Pulmonary artery endothelial cell (primary cell): ENCODE data around the gene C2orf68. TPM values are rescaled to one million over a fixed set of nuclear protein-coding genes. Genes with fewer than 3 reads are reported as not detected.
"Not testable (repeated sequence)": the region's sequence is repeated elsewhere in the genome, so short reads cannot be mapped to it uniquely, and the experiment has no call there.

Experiments used
- DNase-seq: peaks from one replicate; pipeline ENCODE4 v3.0.0-alpha.2; 2011; ENCODE audit warnings: low read depth, low spot score
- total RNA-seq: library from RNA; depleted of rRNA; stranded (reverse); fragments of >200 nt; gene quantifications from 2 replicates; pipeline ENCODE4 v1.2.3, GENCODE V29; 2014

Gene C2orf68
- 20.6 and 21.2 TPM in 2 replicates for total RNA-seq

DNA sequence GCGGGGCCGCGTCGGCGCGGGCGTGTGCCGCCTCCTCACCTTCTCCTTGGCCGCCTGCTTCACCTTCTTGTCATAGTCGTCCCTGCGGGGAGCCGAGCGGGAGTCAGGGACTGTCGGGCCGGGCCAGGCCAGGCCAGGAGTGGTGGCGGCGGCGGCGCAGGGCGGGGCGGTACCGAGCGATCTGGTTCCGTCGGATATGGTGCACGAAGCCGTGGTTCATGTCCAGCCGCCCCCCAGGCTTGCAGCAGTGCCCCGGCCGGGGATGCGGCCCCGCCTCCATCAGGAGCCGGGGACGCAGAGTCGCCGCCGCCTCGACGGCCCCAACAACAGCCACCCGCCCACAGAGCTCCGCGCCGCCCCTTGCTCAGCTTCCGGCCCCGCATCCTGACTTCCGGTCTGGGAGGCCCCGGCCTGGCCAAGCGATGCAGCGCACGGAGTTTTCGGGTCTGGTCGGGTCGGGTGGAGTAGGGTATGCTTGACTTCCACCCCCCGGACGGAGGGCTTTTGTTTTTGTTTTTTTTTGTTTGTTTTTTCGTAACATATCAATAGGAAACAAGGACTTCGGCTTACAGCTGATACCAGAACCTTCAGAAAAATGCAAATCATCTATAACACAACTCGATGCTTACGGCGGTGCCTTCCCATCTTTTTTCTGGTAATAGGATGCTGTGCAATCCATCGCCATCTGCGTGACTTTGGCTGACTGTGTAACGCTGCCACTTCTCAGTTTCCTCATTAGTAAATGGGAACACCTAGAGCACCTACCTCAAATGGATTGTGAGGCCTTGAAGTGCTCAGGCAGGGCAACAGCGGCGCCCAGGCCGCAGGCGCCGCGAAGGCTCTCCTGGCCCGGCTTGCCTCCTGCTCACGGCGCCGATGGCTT is at the start of gene C2orf68:
Gene C2orf68 (minus strand): TSS at position 362 of the 883 bp plus-strand sequence. CDS start 82 bp downstream, at position 280.
- DNase-seq: no peak

GRCh38 chr2:85661139-85661858 is 49.4 kb upstream of the C2orf68 start:
- no peak for DNase-seq

DNA sequence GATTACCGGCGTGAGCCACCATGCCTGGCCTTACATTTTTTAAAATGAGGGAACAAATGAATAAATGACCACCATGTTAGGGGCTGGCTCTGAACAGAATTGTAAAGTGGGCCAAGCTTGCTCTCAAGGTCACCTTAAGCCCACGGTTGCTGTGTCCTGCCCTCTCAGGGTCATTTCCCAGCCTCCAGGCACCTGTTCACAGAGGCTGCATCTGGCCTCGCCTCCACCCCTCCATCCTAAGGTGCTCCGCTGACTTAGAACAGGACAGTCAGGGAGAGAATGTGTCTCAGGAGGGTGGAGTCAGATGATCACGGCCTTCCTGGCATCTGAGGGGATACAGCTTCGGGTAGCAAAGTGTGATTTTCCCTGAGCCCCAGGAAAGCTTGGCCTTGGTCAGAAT is 48.9 kb upstream of the C2orf68 start:
- DNase-seq: no peak

- DNase-seq: not testable (repeated sequence)
Observed at GRCh38 chr2:85660301-85660700, 48.4 kb upstream of the C2orf68 start.

- no peak for DNase-seq
Observed at GRCh38 chr2:85659324-85659981, 47.6 kb upstream of the C2orf68 start.

DNA sequence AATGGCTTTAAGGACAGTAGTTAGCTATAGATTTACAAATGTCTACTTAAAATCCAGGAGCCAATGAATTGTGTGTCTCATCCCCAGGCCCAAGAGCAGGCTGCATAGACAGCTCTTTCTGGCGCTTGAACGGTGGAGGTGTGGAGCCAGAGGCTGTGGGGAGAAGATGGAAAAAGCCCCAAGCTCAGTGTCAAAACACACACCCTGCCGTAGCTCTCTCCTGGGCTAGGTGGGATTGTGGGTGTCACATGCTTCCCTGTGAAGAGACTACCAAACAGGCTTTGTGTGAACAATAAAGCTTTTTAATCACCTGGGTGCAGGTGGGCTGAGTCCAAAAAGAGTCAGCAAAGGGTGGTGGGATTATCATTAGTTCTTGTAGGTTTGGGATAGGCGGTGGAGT is 45.5 kb upstream of the C2orf68 start:
- not testable (repeated sequence) for DNase-seq

- DNase-seq: no peak
Observed at GRCh38 chr2:85656468-85656867, 44.6 kb upstream of the C2orf68 start.

DNA sequence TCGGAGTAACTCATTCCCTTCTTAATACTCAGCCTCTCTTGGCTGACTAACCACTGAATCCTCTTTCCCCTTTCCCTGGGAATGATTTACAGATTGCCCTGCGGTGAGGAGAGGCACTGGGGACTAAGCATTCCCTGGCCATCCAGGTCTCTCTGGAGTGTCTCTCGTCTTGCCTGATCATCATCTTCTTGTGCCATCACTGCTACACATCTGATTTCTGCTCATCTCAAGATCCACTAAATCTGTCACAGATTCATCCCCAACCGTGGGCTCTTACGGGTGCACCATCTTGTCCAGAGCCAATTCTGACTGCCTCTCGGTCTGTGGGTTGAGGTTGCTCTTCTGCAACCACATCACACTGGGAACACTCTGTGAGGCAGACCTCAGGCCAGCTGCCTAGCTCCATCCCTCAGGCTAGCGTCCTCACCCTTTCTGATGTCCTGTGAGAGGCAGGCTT is 44.1 kb upstream of the C2orf68 start:
- no peak for DNase-seq

- no peak for DNase-seq
Observed at GRCh38 chr2:85653996-85654395, 42.1 kb upstream of the C2orf68 start.

GRCh38 chr2:85652056-85652455 is 40.2 kb upstream of the C2orf68 start:
- DNase-seq: no peak

GRCh38 chr2:85651097-85651496 is 39.2 kb upstream of the C2orf68 start:
- DNase-seq: no peak

- no peak for DNase-seq
Observed at GRCh38 chr2:85650456-85650855, 38.6 kb upstream of the C2orf68 start.

- DNase-seq: no peak
Observed at GRCh38 chr2:85649201-85650190, 37.6 kb upstream of the C2orf68 start.

GRCh38 chr2:85648619-85649018 is 36.8 kb upstream of the C2orf68 start:
- DNase-seq: no peak

- no peak for DNase-seq
Observed at GRCh38 chr2:85647823-85648526, 36.1 kb upstream of the C2orf68 start.

- DNase-seq: no peak
Observed at GRCh38 chr2:85646166-85646565, 34.3 kb upstream of the C2orf68 start.

- no peak for DNase-seq
Observed at GRCh38 chr2:85644909-85645308, 33.0 kb upstream of the C2orf68 start.

- DNase-seq: no peak
Observed at GRCh38 chr2:85642725-85643124, 30.9 kb upstream of the C2orf68 start.

- no peak for DNase-seq
Observed at GRCh38 chr2:85635636-85636035, 23.8 kb upstream of the C2orf68 start.

DNA sequence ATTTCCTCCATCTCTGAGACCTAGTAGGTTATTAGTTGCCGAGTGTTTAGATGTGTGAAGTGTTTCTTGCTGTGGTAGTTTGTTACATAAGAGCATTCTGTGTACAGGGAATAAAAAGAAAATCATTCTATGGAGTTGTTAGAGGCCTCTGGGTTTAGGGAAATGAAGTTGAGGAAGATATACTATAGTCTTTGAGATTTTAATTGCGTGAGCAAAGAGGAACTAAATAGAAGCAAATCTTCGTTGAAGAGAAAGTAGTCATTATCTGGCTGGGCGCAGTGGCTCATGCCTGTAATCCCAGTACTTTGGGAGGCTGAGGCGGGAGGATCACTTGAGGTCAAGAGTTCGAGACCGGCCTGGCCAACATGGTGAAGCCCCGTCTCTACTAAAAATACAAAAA is 23.1 kb upstream of the C2orf68 start:
- no peak for DNase-seq
